ENCODE data around the gene FAM219B.

GRCh38 chr15:74955796-74956647 is 49.4 kb upstream of the FAM219B start:
- TF ChIP-seq CTCF (IDR thresholded peaks at IDR 0.05; ENCODE audit: borderline replicate concordance, extremely low read depth, low read length, poor library complexity, severe bottlenecking), result no peak
- TF ChIP-seq EZH2 (IDR thresholded peaks at IDR 0.05; ENCODE audit: borderline replicate concordance, low read depth, low read length, severe bottlenecking), result no peak
